OCI-LY7 (cell line): ENCODE measurements around the gene CYB5A. TPM values are rescaled to one million over a fixed set of nuclear protein-coding genes. Genes with fewer than 3 reads are reported as not detected.

ENCODE experiments used
- BruUV-seq: library from RNA; stranded (reverse); fragments of 400-500 nt; replicated peaks from 2 replicates; lab custom pipeline; 2021; lab: Mats Ljungman, UMichigan
- CTCF ChIA-PET: fragments of 300-600 bp; sonication (Branson Sonifier 250); formaldehyde crosslinking; loops from one replicate; lab custom pipeline; 2022; ENCODE audit warnings: antibody characterized with exemption; ENCODE audit not compliant: unreplicated experiment; lab: Charles Lee
- POLR2A ChIA-PET: fragments of 300-600 bp; sonication (Branson Sonifier 250); formaldehyde crosslinking; loops from one replicate; lab custom pipeline; 2022; ENCODE audit warnings: antibody characterized with exemption; lab: Charles Lee
- DNase-seq: peaks from one replicate; pipeline ENCODE4 v3.0.0-alpha.2; 2015; ENCODE audit warnings: low spot score
- H2AFZ ChIP-seq: fragments of 200-600 bp; sonication (generic), shearing (Covaris generic); 2 replicates; pipeline ENCODE4 v1.6.1; 2014; ENCODE audit warnings: mild to moderate bottlenecking, antibody characterized with exemption, low read length, moderate library complexity
- H3K27ac ChIP-seq: fragments of 200-600 bp; sonication (generic); 2 replicates; pipeline ENCODE4 v1.5.1; 2014; ENCODE audit warnings: mixed run types, low read depth, mild to moderate bottlenecking, moderate library complexity, low read length, inconsistent platforms; ENCODE audit not compliant: poor library complexity, severe bottlenecking
- H3K36me3 ChIP-seq: fragments of 200-600 bp; sonication (generic); 2 replicates; pipeline ENCODE4 v1.6.1; 2014; ENCODE audit warnings: mild to moderate bottlenecking, antibody characterized with exemption, low read length, moderate library complexity, mixed read lengths; ENCODE audit not compliant: insufficient read depth
- H3K4me1 ChIP-seq: fragments of 200-600 bp; sonication (generic); 2 replicates; pipeline ENCODE4 v1.5.1; 2014; ENCODE audit warnings: mild to moderate bottlenecking, low read length; ENCODE audit not compliant: insufficient read depth, poor library complexity, severe bottlenecking
- H3K4me2 ChIP-seq: fragments of 200-600 bp; sonication (generic); 2 replicates; pipeline ENCODE4 v1.6.1; 2014; ENCODE audit warnings: mild to moderate bottlenecking, low read length
- H3K4me3 ChIP-seq: fragments of 200-600 bp; sonication (generic); 2 replicates; pipeline ENCODE4 v1.5.1; 2014; ENCODE audit warnings: mild to moderate bottlenecking, low read depth, low read length; ENCODE audit not compliant: poor library complexity, severe bottlenecking
- H3K79me2 ChIP-seq: fragments of 200-600 bp; sonication (generic); 2 replicates; pipeline ENCODE4 v1.6.1; 2016; ENCODE audit warnings: low read depth, mild to moderate bottlenecking, low read length, moderate library complexity, mixed read lengths; ENCODE audit not compliant: insufficient read depth
- H3K9me2 ChIP-seq: fragments of 200-600 bp; sonication (generic); 2 replicates; pipeline ENCODE4 v1.6.1; 2016; ENCODE audit warnings: mild to moderate bottlenecking, low read length, mixed read lengths; ENCODE audit not compliant: insufficient read depth
- H3K9me3 ChIP-seq: fragments of 200-600 bp; sonication (generic); 2 replicates; pipeline ENCODE4 v1.6.1; 2014; ENCODE audit warnings: mild to moderate bottlenecking, mixed run types, low read length, mixed read lengths
- H4K20me1 ChIP-seq: fragments of 200-600 bp; sonication (generic); 2 replicates; pipeline ENCODE4 v1.6.1; 2014; ENCODE audit warnings: mild to moderate bottlenecking, antibody characterized with exemption, low read length, moderate library complexity, mixed read lengths; ENCODE audit not compliant: insufficient read depth
- EZH2phosphoT487 ChIP-seq: fragments of 200-600 bp; sonication (generic); IDR thresholded peaks from 2 replicates; pipeline ENCODE4 v1.6.1; 2018; ENCODE audit warnings: low read depth, borderline replicate concordance, mild to moderate bottlenecking, mixed run types, antibody characterized with exemption, low read length, moderate library complexity, mixed read lengths
- intact Hi-C: fragments of 100-400 bp; cut with micrococcal nuclease; formaldehyde crosslinking; loops from one replicate; pipeline ENCODE4 v1.10.0; 2022; ENCODE audit not compliant: unreplicated experiment
- total RNA-seq, 2 experiments: library from RNA; depleted of rRNA in 1 of 2; stranded (reverse); fragments of >200 nt in 1 of 2; shearing (Covaris generic) in 1 of 2; gene quantifications; 2 replicates each; pipeline ENCODE4 v1.2.3, GENCODE V29; 2014 to 2022
- TF ChIP-seq, protein P1 (sequence below): fragments of 200-600 bp; sonication (generic); conservative IDR thresholded peaks from 2 replicates; pipeline ENCODE4 v1.5.1; 2014; ENCODE audit warnings: mild to moderate bottlenecking, antibody characterized with exemption, low read length, moderate library complexity, mixed read lengths

The CYB5A gene
- total RNA-seq, 2 experiments from 2014 or later: not detected

- Histone ChIP-seq H3K4me1 (no peaks in the 10 kb centered on the region), H2AFZ (no peak overlapping the region), H3K36me3 (no peaks in the 10 kb centered on the region), H4K20me1 (no peaks in the 10 kb centered on the region), H3K9me2 (no peaks in the 10 kb centered on the region), H3K79me2 (no peaks in the 10 kb centered on the region), H3K4me3 (no peak overlapping the region), H3K4me2 (no peak overlapping the region), H3K9me3 (no peaks in the 10 kb centered on the region), H3K27ac (no peak overlapping the region)
- no peak for DNase-seq
- no TSS peak for BruUV-seq
- intact Hi-C loops: no loop called here
- POLR2A ChIA-PET: no interaction called here
- TF ChIP-seq, protein P1, sequence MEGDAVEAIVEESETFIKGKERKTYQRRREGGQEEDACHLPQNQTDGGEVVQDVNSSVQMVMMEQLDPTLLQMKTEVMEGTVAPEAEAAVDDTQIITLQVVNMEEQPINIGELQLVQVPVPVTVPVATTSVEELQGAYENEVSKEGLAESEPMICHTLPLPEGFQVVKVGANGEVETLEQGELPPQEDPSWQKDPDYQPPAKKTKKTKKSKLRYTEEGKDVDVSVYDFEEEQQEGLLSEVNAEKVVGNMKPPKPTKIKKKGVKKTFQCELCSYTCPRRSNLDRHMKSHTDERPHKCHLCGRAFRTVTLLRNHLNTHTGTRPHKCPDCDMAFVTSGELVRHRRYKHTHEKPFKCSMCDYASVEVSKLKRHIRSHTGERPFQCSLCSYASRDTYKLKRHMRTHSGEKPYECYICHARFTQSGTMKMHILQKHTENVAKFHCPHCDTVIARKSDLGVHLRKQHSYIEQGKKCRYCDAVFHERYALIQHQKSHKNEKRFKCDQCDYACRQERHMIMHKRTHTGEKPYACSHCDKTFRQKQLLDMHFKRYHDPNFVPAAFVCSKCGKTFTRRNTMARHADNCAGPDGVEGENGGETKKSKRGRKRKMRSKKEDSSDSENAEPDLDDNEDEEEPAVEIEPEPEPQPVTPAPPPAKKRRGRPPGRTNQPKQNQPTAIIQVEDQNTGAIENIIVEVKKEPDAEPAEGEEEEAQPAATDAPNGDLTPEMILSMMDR: no peak
- no peak for TF ChIP-seq EZH2phosphoT487
- CTCF ChIA-PET: no interaction called here
Observed at GRCh38 chr18:74244554-74244953, 47.2 kb downstream of the CYB5A start.

DNA sequence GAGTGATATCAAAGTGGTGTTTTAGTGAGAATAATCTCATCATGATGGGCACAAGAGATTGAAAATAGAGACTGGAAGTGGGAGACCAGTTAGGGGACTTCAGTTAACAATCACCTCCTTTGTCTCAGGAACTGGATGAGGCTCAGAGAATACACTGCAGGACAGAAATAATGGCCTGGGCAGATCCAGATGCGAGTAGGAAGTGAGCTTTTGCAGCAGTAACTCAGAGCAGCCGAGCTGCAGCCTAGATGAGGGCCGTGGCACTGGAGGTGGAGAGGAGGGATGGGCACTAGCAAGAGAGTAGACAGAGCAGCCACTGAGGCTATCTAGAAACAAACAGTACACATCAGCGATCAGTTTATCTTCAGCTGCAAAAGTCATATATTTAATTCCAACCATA, 48.6 kb downstream of the CYB5A start:
- TF ChIP-seq, protein P1: no peak
- TF ChIP-seq EZH2phosphoT487: no peak
- Histone ChIP-seq H3K79me2 (no peaks in the 10 kb centered on the region), H4K20me1 (no peaks in the 10 kb centered on the region), H3K9me2 (no peaks in the 10 kb centered on the region), H3K27ac (no peak overlapping the region), H2AFZ (no peak overlapping the region), H3K4me1 (no peaks in the 10 kb centered on the region), H3K36me3 (no peaks in the 10 kb centered on the region), H3K4me2 (no peak overlapping the region), H3K4me3 (no peak overlapping the region), H3K9me3 (no peaks in the 10 kb centered on the region)
- CTCF ChIA-PET: no interaction called here
- no TSS peak for BruUV-seq
- POLR2A ChIA-PET: no interaction called here
- DNase-seq: no peak
- intact Hi-C loops: no loop called here

DNA sequence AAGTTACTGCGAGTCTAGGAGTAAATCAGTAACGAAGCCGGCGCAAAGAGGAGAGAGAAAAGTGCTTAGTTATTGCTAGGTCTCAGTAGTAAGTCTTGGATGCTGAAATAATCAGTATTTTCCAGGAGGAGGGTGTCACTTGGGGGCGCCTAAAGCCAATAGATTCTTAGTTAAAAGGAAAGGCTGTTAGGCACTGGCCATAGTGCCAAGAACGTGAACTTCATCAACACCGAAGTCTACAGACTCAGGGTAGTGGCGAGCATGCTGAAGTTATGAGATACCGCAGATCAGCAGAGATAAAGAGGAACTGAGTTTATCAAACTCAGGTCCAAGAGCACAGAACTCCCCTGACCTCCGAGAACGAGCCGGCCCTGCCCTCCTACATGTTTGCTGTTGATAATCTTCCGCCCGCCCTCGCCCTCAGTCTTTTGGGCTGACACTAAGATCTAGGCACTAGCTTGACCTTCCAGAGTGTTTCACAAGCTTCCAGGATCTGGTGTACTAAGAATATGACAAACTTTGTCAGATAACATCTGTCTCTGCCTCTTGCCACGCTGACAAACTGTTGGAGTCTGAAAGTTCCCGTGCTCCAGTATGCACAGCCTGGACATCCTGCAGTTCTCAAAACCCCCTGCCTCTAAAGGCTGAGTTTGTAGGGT, 49.2 kb downstream of the CYB5A start:
- intact Hi-C loops: no loop called here

More for the DNA sequence above, 49.2 kb downstream of the CYB5A start:
- ChIA-PET POLR2A (no interaction called here), CTCF (no interaction called here)
- Histone ChIP-seq H3K4me3 (no peak overlapping the region), H3K36me3 (no peaks in the 10 kb centered on the region), H3K79me2 (no peaks in the 10 kb centered on the region), H4K20me1 (no peaks in the 10 kb centered on the region), H3K4me2 (no peak overlapping the region), H2AFZ (no peak overlapping the region), H3K4me1 (no peaks in the 10 kb centered on the region), H3K9me3 (no peaks in the 10 kb centered on the region), H3K27ac (no peak overlapping the region), H3K9me2 (no peaks in the 10 kb centered on the region)
- BruUV-seq: no TSS peak
- DNase-seq: no peak
- no peak for TF ChIP-seq EZH2phosphoT487
- TF ChIP-seq, protein P1: no peak
